Stimulated activated CD8-positive, alpha-beta memory T cell treated with anti-CD3 and anti-CD28 coated beads, Interleukin-12 subunit alpha, Interleukin-12 subunit beta, amount 100 ng/mL, for 24 hours (primary cell): ENCODE results near the gene SEC14L1.
"Not testable (repeated sequence)": the region's sequence is repeated elsewhere in the genome, so short reads cannot be mapped to it uniquely, and the experiment has no call there.

Experiments used
- DNase-seq: peaks from one replicate; pipeline ENCODE4 v3.0.0-alpha.2; 2020; ENCODE audit errors: extremely low read depth

The SEC14L1 gene

GRCh38 chr17:77141846-77142449 is 1.2 kb downstream of the SEC14L1 start:
- no peak for DNase-seq

- no peak for DNase-seq
These were observed 1.9 kb downstream of the SEC14L1 start for GRCh38 chr17:77142689-77143088.

GRCh38 chr17:77143306-77143705 is 2.5 kb downstream of the SEC14L1 start:
- DNase-seq, result no peak

GRCh38 chr17:77144227-77144626 is 3.5 kb downstream of the SEC14L1 start:
- DNase-seq, result no peak

DNA sequence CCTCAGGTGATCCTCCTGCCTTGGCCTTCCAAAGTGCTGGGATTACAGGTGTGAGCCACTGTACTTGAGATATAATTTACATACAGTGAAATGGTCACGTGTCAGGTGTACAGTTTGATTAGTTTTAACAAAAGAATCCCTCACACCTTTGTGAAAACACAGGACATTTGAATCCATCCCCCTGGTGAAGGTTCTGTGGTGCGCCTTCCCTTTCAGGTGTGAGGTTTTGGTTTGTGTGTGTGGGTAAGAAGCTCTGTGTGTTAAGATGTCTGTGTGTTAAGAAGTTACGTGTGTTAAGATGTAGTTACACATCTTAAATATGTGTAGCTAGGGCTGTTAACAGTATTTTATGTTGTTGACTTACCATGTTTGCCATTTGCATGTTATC is 4.4 kb downstream of the SEC14L1 start:
- no peak for DNase-seq

GRCh38 chr17:77145612-77146245 is 5.0 kb downstream of the SEC14L1 start:
- no peak for DNase-seq

GRCh38 chr17:77146246-77146632 is 5.5 kb downstream of the SEC14L1 start:
- no peak for DNase-seq

GRCh38 chr17:77146882-77147281 is 6.1 kb downstream of the SEC14L1 start:
- DNase-seq, result no peak

DNA sequence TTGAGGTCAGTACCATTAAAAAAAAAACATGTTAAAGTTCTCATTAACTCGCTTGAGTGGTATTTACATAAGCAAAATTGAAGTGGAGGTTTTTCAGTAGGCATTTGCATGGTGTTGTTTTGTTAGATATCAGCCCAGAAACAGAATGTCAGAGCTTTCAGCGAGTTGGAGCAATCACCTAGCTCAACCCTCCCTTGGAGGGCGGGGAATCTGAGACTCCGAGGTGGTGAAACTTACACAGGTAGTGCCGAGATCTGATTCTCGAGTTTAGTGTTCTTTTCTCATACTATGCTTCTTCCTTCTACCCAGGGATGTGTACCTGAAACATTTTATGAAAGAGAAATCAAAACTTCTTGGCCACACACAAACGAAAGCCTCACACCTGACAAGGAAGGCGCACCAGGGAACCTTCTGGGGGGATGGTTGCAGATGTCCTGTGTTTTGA is 6.6 kb downstream of the SEC14L1 start:
- no peak for DNase-seq

GRCh38 chr17:77148077-77148939 is 7.5 kb downstream of the SEC14L1 start:
- DNase-seq, result no peak

DNA sequence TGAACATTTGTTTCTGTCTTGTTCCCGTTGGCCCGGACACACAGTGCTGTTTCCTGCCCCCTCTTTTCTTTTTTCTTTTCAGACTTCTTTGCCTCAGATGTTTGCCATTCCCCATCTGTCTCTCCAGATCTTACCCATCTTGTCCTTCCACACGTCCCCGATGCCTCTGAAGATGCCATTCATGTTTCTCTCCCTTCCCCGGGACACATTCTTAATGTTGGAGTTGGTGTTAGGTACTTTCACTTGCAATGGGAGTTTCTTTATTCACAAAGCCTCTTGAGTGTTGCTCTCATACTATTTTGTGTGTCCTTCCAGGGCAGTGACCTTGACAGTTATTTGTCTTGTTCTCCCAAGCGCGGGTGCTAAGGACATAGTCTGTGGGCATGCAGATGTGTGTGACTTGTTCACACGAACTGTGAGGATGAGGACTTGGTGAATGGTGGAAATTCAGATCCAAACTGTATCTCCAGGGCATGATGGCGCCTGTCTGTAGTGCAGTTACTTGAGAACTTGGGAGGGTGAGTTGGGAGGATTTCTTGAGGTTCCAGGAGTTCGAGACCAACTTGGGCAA is 8.3 kb downstream of the SEC14L1 start:
- no peak for DNase-seq

DNA sequence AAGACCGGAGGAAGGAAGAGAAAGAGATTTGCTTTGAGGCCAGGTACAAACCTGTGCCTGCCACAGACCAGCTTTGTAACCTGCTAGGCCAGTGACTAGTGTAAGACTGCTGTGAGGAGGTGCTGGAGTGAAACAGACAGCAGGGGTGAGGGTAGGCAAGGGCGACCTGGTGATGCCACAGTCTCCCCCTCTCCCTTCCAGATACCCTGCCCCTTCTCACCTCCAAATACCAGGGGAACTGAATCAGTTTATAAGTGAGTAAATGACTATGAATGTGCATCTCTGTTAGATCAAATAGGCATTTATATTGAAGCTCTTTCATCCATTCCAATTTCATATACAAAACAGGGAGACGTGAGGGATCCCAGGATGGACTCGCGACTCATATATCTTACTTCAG is 9.4 kb downstream of the SEC14L1 start:
- no peak for DNase-seq

GRCh38 chr17:77151186-77151585 is 10.4 kb downstream of the SEC14L1 start:
- DNase-seq, result no peak

GRCh38 chr17:77152056-77152455 is 11.3 kb downstream of the SEC14L1 start:
- DNase-seq, result not testable (repeated sequence)

- DNase-seq, result no peak
These were observed 12.7 kb downstream of the SEC14L1 start for GRCh38 chr17:77153472-77153871.

DNA sequence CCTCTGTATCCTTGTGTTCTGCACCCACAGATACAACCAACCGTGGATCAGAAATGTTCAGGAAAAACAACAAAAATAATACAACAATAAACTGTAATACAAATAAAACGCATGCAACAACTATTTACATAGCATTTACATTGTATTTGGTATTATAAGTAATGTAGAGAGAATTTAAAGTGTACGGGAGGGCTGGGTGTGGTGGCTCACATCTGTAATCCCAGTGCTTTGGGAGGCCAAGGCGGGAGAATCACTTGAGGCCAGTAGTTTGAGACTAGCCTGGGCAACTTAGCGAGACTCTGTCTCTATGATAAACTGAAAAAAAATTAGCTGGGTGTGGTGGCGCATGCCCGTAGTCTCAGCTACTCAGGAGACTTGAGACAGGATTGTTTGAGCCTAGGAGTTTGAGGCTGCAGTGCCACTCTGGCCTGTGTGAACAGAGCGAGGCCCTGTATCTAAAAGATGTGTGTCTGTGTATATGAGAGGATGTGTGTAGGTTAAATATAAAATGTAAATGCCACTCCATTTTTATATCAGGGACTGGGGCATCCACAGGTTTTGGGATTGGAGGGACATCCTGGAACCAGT is 13.3 kb downstream of the SEC14L1 start:
- DNase-seq, result no peak

GRCh38 chr17:77155125-77155524 is 14.4 kb downstream of the SEC14L1 start:
- no peak for DNase-seq

- DNase-seq, result not testable (repeated sequence)
These were observed 17.0 kb downstream of the SEC14L1 start for GRCh38 chr17:77157766-77158165.

GRCh38 chr17:77160091-77160874 is 19.5 kb downstream of the SEC14L1 start:
- no peak for DNase-seq

GRCh38 chr17:77160875-77161530 is 20.2 kb downstream of the SEC14L1 start:
- no peak for DNase-seq

- no peak for DNase-seq
These were observed 21.2 kb downstream of the SEC14L1 start for GRCh38 chr17:77161953-77162352.
